ENCODE measurements around the gene RPS5. TPM values are rescaled to one million over a fixed set of nuclear protein-coding genes. Genes with fewer than 3 reads are reported as not detected.

Gene RPS5
- total and polyA plus RNA-seq, 7 donors: 513 to 2,384 (median 839) TPM

GRCh38 chr19:58356766-58357480, 30.1 kb upstream of the RPS5 start:
- Histone ChIP-seq H3K36me3 (ENCODE audit: insufficient read depth in 1 of 2, low read depth in 1 of 2) (no peaks in the 10 kb centered on the region), H3K9me3 (no peaks in the 10 kb centered on the region), H3K4me1 (peaks cover 5% of the 10 kb centered on the region), H3K27ac (no peak overlapping the region), H3K27me3 (ENCODE audit: insufficient read depth in 3 of 3, low read length in 2 of 3) (peaks cover 0 to 15% (median 1%) of the 10 kb centered on the region in 3 donors), H3K4me3 (peak overlapping the region; percentile 59)
- DNase-seq (no peak), ATAC-seq (peak in 3 of 4 donors; percentile 4 to 20 (median 18))
- intact Hi-C loops (cut with DNase I): no loop called here
- WGBS, 3 donors: 22 to 59% (median 34%) methylated on average over 63 to 75 of the region's 75 CpGs
- TF ChIP-seq, protein P1, sequence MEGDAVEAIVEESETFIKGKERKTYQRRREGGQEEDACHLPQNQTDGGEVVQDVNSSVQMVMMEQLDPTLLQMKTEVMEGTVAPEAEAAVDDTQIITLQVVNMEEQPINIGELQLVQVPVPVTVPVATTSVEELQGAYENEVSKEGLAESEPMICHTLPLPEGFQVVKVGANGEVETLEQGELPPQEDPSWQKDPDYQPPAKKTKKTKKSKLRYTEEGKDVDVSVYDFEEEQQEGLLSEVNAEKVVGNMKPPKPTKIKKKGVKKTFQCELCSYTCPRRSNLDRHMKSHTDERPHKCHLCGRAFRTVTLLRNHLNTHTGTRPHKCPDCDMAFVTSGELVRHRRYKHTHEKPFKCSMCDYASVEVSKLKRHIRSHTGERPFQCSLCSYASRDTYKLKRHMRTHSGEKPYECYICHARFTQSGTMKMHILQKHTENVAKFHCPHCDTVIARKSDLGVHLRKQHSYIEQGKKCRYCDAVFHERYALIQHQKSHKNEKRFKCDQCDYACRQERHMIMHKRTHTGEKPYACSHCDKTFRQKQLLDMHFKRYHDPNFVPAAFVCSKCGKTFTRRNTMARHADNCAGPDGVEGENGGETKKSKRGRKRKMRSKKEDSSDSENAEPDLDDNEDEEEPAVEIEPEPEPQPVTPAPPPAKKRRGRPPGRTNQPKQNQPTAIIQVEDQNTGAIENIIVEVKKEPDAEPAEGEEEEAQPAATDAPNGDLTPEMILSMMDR (IDR thresholded peaks at IDR 0.05): no peak

- Histone ChIP-seq H3K27me3 (ENCODE audit: insufficient read depth in 3 of 3, low read length in 2 of 3) (peaks cover 0 to 15% (median 0%) of the 10 kb centered on the region in 3 donors), H3K9me3 (no peaks in the 10 kb centered on the region), H3K4me1 (peaks cover 5% of the 10 kb centered on the region), H3K27ac (no peak overlapping the region), H3K36me3 (ENCODE audit: insufficient read depth in 1 of 2, low read depth in 1 of 2) (no peaks in the 10 kb centered on the region), H3K4me3 (peak overlapping the region; percentile 59)
- DNase-seq: no peak
- TF ChIP-seq, protein P1 (IDR thresholded peaks at IDR 0.05): no peak
- ATAC-seq: no peak
- 69 to 73% (median 69%) methylated on average over 15 to 19 of the region's 19 CpGs for WGBS, 3 donors
- intact Hi-C loops (cut with DNase I): no loop called here
These were observed 29.5 kb upstream of the RPS5 start for GRCh38 chr19:58357481-58358145.

GRCh38 chr19:58361900-58362271, 25.2 kb upstream of the RPS5 start:
- ATAC-seq (peak; percentile 10 to 48 (median 22)), DNase-seq (peak; percentile 61 to 76)
- H3K9me3 ChIP-seq: no peaks in the 10 kb centered on the region
- H3K36me3 ChIP-seq (ENCODE audit: insufficient read depth in 1 of 2, low read depth in 1 of 2): peaks cover 0 to 5% of the 10 kb centered on the region in 2 donors
- peaks cover 5% of the 10 kb centered on the region for H3K4me1 ChIP-seq
- no peaks in the 10 kb centered on the region for H3K27me3 ChIP-seq (ENCODE audit: insufficient read depth in 3 of 3, low read length in 2 of 3)
- WGBS, 3 donors: 2 to 3% (median 2%) methylated on average over 28 of the region's 28 CpGs
- H3K27ac ChIP-seq: peak overlapping the region; percentile 97
- TF ChIP-seq, protein P1 (IDR thresholded peaks at IDR 0.05): no peak
- intact Hi-C loops (cut with DNase I): loop anchor here in 1 of 2 donors (5.0 kb wide), 2 partner anchors 35 to 55 kb away; partner anchors contain the start of genes ERVK3-1 and ZSCAN22
- H3K4me3 ChIP-seq: peak overlapping the region; percentile 95

DNA sequence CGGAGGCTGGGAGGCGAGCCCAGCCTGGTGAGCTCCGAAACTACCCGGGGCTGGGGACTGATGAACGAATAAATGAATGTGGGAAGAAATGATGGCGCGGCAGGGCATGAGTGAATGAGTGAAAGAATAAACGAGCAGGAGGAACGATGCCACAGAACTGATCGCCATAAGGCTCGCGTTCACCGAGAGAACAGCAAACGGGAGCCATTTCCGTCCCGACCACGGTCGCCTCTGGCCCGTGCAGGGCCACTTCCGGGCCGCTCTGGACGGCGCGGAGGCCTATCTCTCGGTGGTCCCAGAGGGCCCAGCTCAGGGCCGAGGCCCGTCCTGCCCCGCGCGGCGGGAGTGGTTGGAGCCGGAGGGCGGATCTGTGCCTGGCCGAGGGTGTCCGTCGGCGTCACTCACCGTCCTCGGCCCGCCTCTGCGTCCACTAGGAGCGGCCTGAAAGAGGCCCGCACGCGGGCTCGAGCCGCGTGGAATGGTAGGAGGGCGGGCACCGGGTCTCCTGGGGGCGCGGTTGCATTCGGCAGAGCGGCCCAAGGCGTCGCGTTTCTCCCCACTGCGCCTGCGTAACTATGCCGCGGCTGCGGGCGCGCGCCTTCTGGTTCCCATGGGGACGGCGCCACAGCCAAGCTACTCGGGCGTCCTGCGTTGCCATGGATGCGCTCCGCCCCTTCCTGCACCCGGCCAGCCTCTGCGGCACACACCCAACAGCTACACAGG, 24.6 kb upstream of the RPS5 start, which contains the start of gene ZNF497:
ZNF497 (minus strand) TSS at position 480 of the 723 bp plus-strand sequence. CDS start 5,116 bp downstream, outside the sequence.
- ATAC-seq (peak; percentile 95 to 97 (median 96)), DNase-seq (peak; percentile 97 to 98)
- Histone ChIP-seq H3K4me3 (peak within 1 kb of the TSS; percentile 95), H3K4me1 (peaks cover 5% of the 10 kb centered on the region), H3K27me3 (ENCODE audit: insufficient read depth in 3 of 3, low read length in 2 of 3) (no peaks in the 10 kb centered on the region), H3K27ac (peak within 1 kb of the TSS; percentile 97), H3K9me3 (no peaks in the 10 kb centered on the region), H3K36me3 (ENCODE audit: insufficient read depth in 1 of 2, low read depth in 1 of 2) (peaks cover 0 to 5% of the 10 kb centered on the region in 2 donors)
- intact Hi-C loops (cut with DNase I): loop anchor here in 1 of 2 donors (5.0 kb wide), 2 partner anchors 35 to 55 kb away; partner anchors contain the start of genes ERVK3-1 and ZSCAN22
- TF ChIP-seq, protein P1 (IDR thresholded peaks at IDR 0.05): no peak
- 0% methylated on average over 48 to 74 of the region's 74 CpGs for WGBS, 3 donors

All from psoas muscle (tissue), 8 donors.